K562 (cell line): ENCODE measurements around the gene COL4A4. TPM values are rescaled to one million over a fixed set of nuclear protein-coding genes. Genes with fewer than 3 reads are reported as not detected.

Source experiments
- ATAC-seq: fragments of 200-7000 bp; cut with Tn5 transposase; 3 replicates; pipeline ENCODE4 v1.9.1; 2020; ENCODE audit warnings: moderate library complexity
- BruUV-seq: library from RNA; stranded (reverse); fragments of 400-500 nt; replicated peaks from 2 replicates; lab custom pipeline; 2021; lab: Mats Ljungman, UMichigan
- CTCF ChIA-PET: fragments of 300-600 bp; formaldehyde crosslinking; extraction: SDS; loops from one replicate; lab custom pipeline; 2021; ENCODE audit warnings: low intra/inter-chr PET ratio; lab: Yijun Ruan, JAX
- POLR2A ChIA-PET: fragments of 300-600, 350-650 bp; sonication (Branson Sonifier 250); formaldehyde crosslinking; extraction: SDS; loops from one replicate; lab custom pipeline; 2021; ENCODE audit warnings: antibody characterized with exemption, inconsistent platforms; lab: Yijun Ruan, JAX
- DNase-seq, 4 experiments: peaks; one replicate each; pipeline versions ENCODE4 v3.0.0 to v3.0.0-alpha.2; 2011 to 2018; ENCODE audit warnings: low spot score in 3 of 4, mixed read lengths in 3 of 4; ENCODE audit errors: extremely low read depth in 1 of 4
- FAIRE-seq: peaks from 2 replicates; lab custom pipeline; 2011; peaks lifted over from hg19 to GRCh38; lab: Jason Lieb, UNC
- H2AFZ ChIP-seq: 2 replicates; pipeline ENCODE4 v1.6.0; 2011; ENCODE audit warnings: low read depth, low read length, control low read depth, inconsistent platforms
- H3K27ac ChIP-seq: fragments of 200-600 bp; 3 replicates; pipeline ENCODE4 v1.8.0; 2011; ENCODE audit warnings: low read depth, mild to moderate bottlenecking, control low read depth, inconsistent platforms, low read length, moderate library complexity, mixed read lengths; ENCODE audit errors: extremely low read depth
- H3K27me3 ChIP-seq, 2 experiments: fragments of 300-600 bp in 1 of 2; 2 replicates in 1 of 2; 3 replicates in 1 of 2; pipeline versions ENCODE4 v1.6.0 to v1.8.0; 2011; ENCODE audit warnings: inconsistent platforms in 2 of 2, low read length in 2 of 2, mild to moderate bottlenecking in 1 of 2, mixed read lengths in 1 of 2, moderate library complexity in 1 of 2; ENCODE audit not compliant: control insufficient read depth in 2 of 2, insufficient read depth in 2 of 2
- H3K36me3 ChIP-seq: fragments of 300-600 bp; 3 replicates; pipeline ENCODE4 v1.8.0; 2011; ENCODE audit warnings: mild to moderate bottlenecking, low read length, inconsistent platforms; ENCODE audit not compliant: control insufficient read depth, insufficient read depth
- H3K4me1 ChIP-seq, 2 experiments: fragments of 200-600 bp in 1 of 2; replicated peaks in 1 of 2; 2 replicates in 1 of 2; 3 replicates in 1 of 2; pipeline versions ENCODE4 v1.5.1 to v1.8.0; 2011; ENCODE audit warnings: inconsistent platforms in 2 of 2, low read length in 2 of 2, mild to moderate bottlenecking in 1 of 2, mixed read lengths in 1 of 2, moderate library complexity in 1 of 2; ENCODE audit not compliant: control insufficient read depth in 2 of 2, insufficient read depth in 2 of 2
- H3K4me2 ChIP-seq: 2 replicates; pipeline ENCODE4 v1.6.1; 2011; ENCODE audit warnings: low read length, control low read depth, inconsistent platforms, mixed read lengths; ENCODE audit not compliant: insufficient read depth
- H3K4me3 ChIP-seq: fragments of 200-600 bp; sonication (generic), shearing (Covaris generic); 2 replicates; pipeline ENCODE4 v1.5.1; 2016; ENCODE audit warnings: control low read depth, inconsistent platforms
- H3K79me2 ChIP-seq: fragments of 200-600 bp; 3 replicates; pipeline ENCODE4 v1.8.0; 2011; ENCODE audit warnings: low read length, inconsistent platforms; ENCODE audit not compliant: control insufficient read depth, insufficient read depth
- H3K9ac ChIP-seq, 2 experiments: 2 replicates each; pipeline versions ENCODE4 v1.6.0 to v1.6.1; 2011; ENCODE audit warnings: low read depth in 2 of 2, low read length in 2 of 2, control low read depth in 1 of 2, inconsistent platforms in 1 of 2, mild to moderate bottlenecking in 1 of 2, mixed read lengths in 1 of 2; ENCODE audit not compliant: insufficient read depth in 1 of 2
- H3K9me1 ChIP-seq: one replicate; pipeline ENCODE4 v1.6.0; 2011; ENCODE audit warnings: inconsistent platforms, mild to moderate bottlenecking, low read length, moderate library complexity; ENCODE audit not compliant: control insufficient read depth, insufficient read depth
- H3K9me3 ChIP-seq: replicated peaks from 2 replicates; pipeline ENCODE4 v1.5.1; 2011; ENCODE audit warnings: low read depth, low read length, inconsistent platforms; ENCODE audit not compliant: control insufficient read depth, insufficient read depth
- H4K20me1 ChIP-seq: replicated peaks from 2 replicates; pipeline ENCODE4 v1.6.1; 2011; ENCODE audit warnings: low read length, inconsistent platforms, mixed read lengths; ENCODE audit not compliant: control insufficient read depth, insufficient read depth
- CBFA2T3 ChIP-seq: fragments of 450-650 bp; IDR thresholded peaks from 2 replicates; pipeline ENCODE4 v1.6.1; 2017
- CCAR2 ChIP-seq: fragments of 200-400 bp; formaldehyde crosslinking; IDR thresholded peaks from 2 replicates; pipeline ENCODE4 v1.6.1; 2017; ENCODE audit warnings: mild to moderate bottlenecking, low read depth, low read length
- CHD4 ChIP-seq: fragments of 200-600 bp; sonication (generic); IDR thresholded peaks from 3 replicates; pipeline ENCODE4 v1.6.1; 2012; ENCODE audit warnings: low read depth, mild to moderate bottlenecking, mixed read lengths, low read length, inconsistent platforms; ENCODE audit not compliant: insufficient read depth, insufficient replicate concordance, poor library complexity, severe bottlenecking
- ETV1 ChIP-seq: fragments of 450-650 bp; conservative IDR thresholded peaks from 2 replicates; pipeline ENCODE4 v1.6.1; 2016; ENCODE audit warnings: missing genetic modification characterization, control low read depth, low read depth, missing compliant biosample characterization
- EWSR1 ChIP-seq: fragments of 450-650 bp; IDR thresholded peaks from 2 replicates; pipeline ENCODE4 v1.6.1; 2018; ENCODE audit warnings: borderline replicate concordance, mild to moderate bottlenecking, low read depth, moderate library complexity; ENCODE audit not compliant: partially characterized antibody
- HNRNPL ChIP-seq: fragments of 200-400 bp; formaldehyde crosslinking; IDR thresholded peaks from 2 replicates; pipeline ENCODE4 v1.6.1; 2017; ENCODE audit warnings: low read depth, mild to moderate bottlenecking, low read length
- MAFF ChIP-seq: IDR thresholded peaks from 2 replicates; pipeline ENCODE4 v1.6.1; 2012; ENCODE audit warnings: low read length, improper control_type of control experiment
- SAP30 ChIP-seq: fragments of 200-600 bp; sonication (generic); IDR thresholded peaks from 2 replicates; pipeline ENCODE4 v1.6.1; 2012; ENCODE audit warnings: borderline replicate concordance, low read depth, mild to moderate bottlenecking, moderate library complexity, low read length, control low read depth, inconsistent platforms; ENCODE audit not compliant: insufficient read depth, poor library complexity, severe bottlenecking
- SMARCA4 ChIP-seq: fragments of 450-650 bp; IDR thresholded peaks from 2 replicates; pipeline ENCODE4 v1.6.1; 2016
- STAT5B ChIP-seq: fragments of 250-450 bp; sonication (Bioruptor Pico); IDR thresholded peaks from 2 replicates; pipeline ENCODE4 v1.8.0; 2021; ENCODE audit warnings: mild to moderate bottlenecking, inconsistent platforms
- TEAD1 ChIP-seq, 2 experiments: fragments of 450-650 bp in 1 of 2; sonication (generic) in 1 of 2; formaldehyde crosslinking; IDR thresholded peaks; 2 replicates each; pipeline versions ENCODE4 v1.4.0 to v1.8.0; 2020 to 2022; ENCODE audit warnings: mild to moderate bottlenecking in 2 of 2, missing genetic modification reagents in 1 of 2
- ZBTB33 ChIP-seq: sonication (generic); formaldehyde crosslinking; IDR thresholded peaks from 2 replicates; pipeline ENCODE4 v1.8.1; 2023; ENCODE audit warnings: mild to moderate bottlenecking, missing genetic modification reagents
- ZKSCAN1 ChIP-seq: fragments of 150-350 bp; IDR thresholded peaks from 2 replicates; pipeline ENCODE4 v1.6.1; 2016; ENCODE audit warnings: low read depth, low read length
- ZNF23 ChIP-seq: fragments of 250-450 bp; sonication (Bioruptor Pico); IDR thresholded peaks from 2 replicates; pipeline ENCODE4 v1.4.0; 2020; ENCODE audit warnings: mild to moderate bottlenecking
- ZSCAN32 ChIP-seq: fragments of 450-650 bp; formaldehyde crosslinking; IDR thresholded peaks from 2 replicates; pipeline ENCODE4 v1.4.0; 2020; ENCODE audit warnings: mild to moderate bottlenecking, moderate library complexity
- WGBS: fragments of 100-300 bp; shearing (Covaris generic); methylation state at CpG from one replicate; pipeline ENCODE4 v1.1.6; 2016; ENCODE audit warnings: low coverage, mixed read lengths; ENCODE audit not compliant: insufficient coverage; ENCODE audit errors: missing lambda C conversion rate; 5-methylcytosine and 5-hydroxymethylcytosine counted together
- in situ Hi-C: fragments of 300-500 bp; cut with MboI; formaldehyde crosslinking; loops from 4 replicates; pipeline ENCODE4 v1.15.0; 2018; ENCODE audit warnings: inconsistent platforms, mixed read lengths
- intact Hi-C: fragments of 100-400 bp; cut with micrococcal nuclease; formaldehyde crosslinking; loops from 2 replicates; pipeline ENCODE4 v1.14.2; 2022
- polyA plus RNA-seq, 8 experiments: library from polyadenylated mRNA; depleted of rRNA in 4 of 8; stranded (reverse) in 5 of 8; unstranded in 3 of 8; fragments of >200 nt; fragmentation: Nextera tagmentation in 2 of 8; fragmentation: Illumina TruSeq in 1 of 8; extraction: Ambion mirVana in 2 of 8; extraction: Trizol in 1 of 8; gene quantifications; 2 replicates each; pipeline versions ENCODE4 v1.2.1 to v1.2.3, GENCODE V29; 2011 to 2014; ENCODE audit warnings: inconsistent platforms in 1 of 8, missing spikeins in 1 of 8
- total RNA-seq, 7 experiments: library from RNA; depleted of rRNA in 6 of 7; stranded (reverse); fragments of >200 nt in 6 of 7; fragmentation: Illumina TruSeq in 2 of 7; extraction: Trizol in 2 of 7; gene quantifications; 2 replicates each; pipeline versions ENCODE4 v1.2.1 to v1.2.3, GENCODE V29; 2011 to 2021; ENCODE audit warnings: low replicate concordance in 1 of 7

COL4A4 gene
- total and polyA plus RNA-seq, 9 of the 15 experiments (the other 6 are each of a cell fraction or from before 2014, with no cell fraction given) = under 0.01 to 0.01 TPM; not detected in 7

- no peaks in the 10 kb centered on the region for H4K20me1 ChIP-seq
- WGBS = 0% methylated on average over 3 of the region's 4 CpGs
- H3K36me3 ChIP-seq = no peaks in the 10 kb centered on the region
- ChIA-PET CTCF (no interaction called here), POLR2A (no interaction called here)
- H3K9me1 ChIP-seq = no peaks in the 10 kb centered on the region
- H3K4me3 ChIP-seq = no peak overlapping the region
- H3K4me1 ChIP-seq = no peaks in the 10 kb centered on the region
- BruUV-seq = no TSS peak
- TF ChIP-seq SMARCA4 = no peak
- TF ChIP-seq EWSR1 = no peak
- no peak for TF ChIP-seq TEAD1 (CRISPR knock-in tag; IDR thresholded peaks at IDR 0.05)
- TF ChIP-seq HNRNPL = no peak
- no peak for TF ChIP-seq MAFF
- no peak for TF ChIP-seq ETV1 (tag)
- no peak overlapping the region for H3K9ac ChIP-seq
- intact Hi-C loops = no loop called here
- H3K27me3 ChIP-seq = no peaks in the 10 kb centered on the region
- no peak for DNase-seq
- ATAC-seq = no peak
- in situ Hi-C loops = no loop called here
- no peak for FAIRE-seq
- no peaks in the 10 kb centered on the region for H3K9me3 ChIP-seq
- no peak overlapping the region for H3K4me2 ChIP-seq
- H2AFZ ChIP-seq = no peak overlapping the region
- H3K27ac ChIP-seq = no peak overlapping the region
- H3K79me2 ChIP-seq = no peaks in the 10 kb centered on the region
Measured at GRCh38 chr2:227205701-227206100, 41.7 kb upstream of the COL4A4 start.

GRCh38 chr2:227204452-227204851, 40.4 kb upstream of the COL4A4 start:
- H3K9me3 ChIP-seq = no peaks in the 10 kb centered on the region
- POLR2A ChIA-PET = no interaction called here
- ATAC-seq = no peak
- TF ChIP-seq ZBTB33 (CRISPR knock-in tag) (no peak), ZNF23 (CRISPR knock-in tag) (no peak), STAT5B (no peak), CCAR2 (no peak), ZSCAN32 (no peak), CHD4 (no peak), SAP30 (no peak), ZKSCAN1 (no peak), CBFA2T3 (no peak)
- 2% methylated on average over 4 of the region's 4 CpGs for WGBS
- intact Hi-C loops (no loop called here), in situ Hi-C loops (no loop called here)
- no peak for DNase-seq
- no peak overlapping the region for H3K9ac ChIP-seq
- no peaks in the 10 kb centered on the region for H3K79me2 ChIP-seq
- no peaks in the 10 kb centered on the region for H3K4me1 ChIP-seq
- no peaks in the 10 kb centered on the region for H4K20me1 ChIP-seq
- CTCF ChIA-PET = no interaction called here
- no peaks in the 10 kb centered on the region for H3K9me1 ChIP-seq
- no peak overlapping the region for H3K27ac ChIP-seq
- no peaks in the 10 kb centered on the region for H3K27me3 ChIP-seq
- H3K4me3 ChIP-seq = no peak overlapping the region
- no peaks in the 10 kb centered on the region for H3K36me3 ChIP-seq
- H3K4me2 ChIP-seq = no peak overlapping the region
- FAIRE-seq = no peak
- BruUV-seq = no TSS peak
- H2AFZ ChIP-seq = no peak overlapping the region
